ENCODE measurements around the gene ITGA1. TPM values are rescaled to one million over a fixed set of nuclear protein-coding genes. Genes with fewer than 3 reads are reported as not detected.

ITGA1 gene
- total and polyA plus RNA-seq, 2 of the 13 experiments (the other 11 are each of a cell fraction or from before 2014, with no cell fraction given): 23.1 to 28.6 TPM

GRCh38 chr5:52945040-52945439 lies 157.3 kb downstream of the ITGA1 start (continued):
- TF ChIP-seq ATRX (CRISPR knock-in tag; IDR thresholded peaks at IDR 0.05; ENCODE audit: borderline replicate concordance): no peak
- no peak for TF ChIP-seq ZNF350 (CRISPR knock-in tag; IDR thresholded peaks at IDR 0.05; ENCODE audit: borderline replicate concordance, low read depth)
- TF ChIP-seq KLF11 (CRISPR knock-in tag; IDR thresholded peaks at IDR 0.05): no peak

- ChIA-PET CTCF (ENCODE audit: low intra/inter-chr PET ratio, low total read pairs) (interaction anchor here (2.3 to 2.7 kb wide), 2 partner anchors 89 to 148 kb away, joined by 15 to 19 read pairs; no protein-coding TSS in a partner anchor), POLR2A (no interaction called here)
- H3K79me2 ChIP-seq (ENCODE audit: insufficient read depth, low read length): no peaks in the 10 kb centered on the region
- H3K27me3 ChIP-seq (ENCODE audit: control insufficient read depth in 1 of 2, insufficient read depth in 2 of 2, low read length in 2 of 2): no peaks in the 10 kb centered on the region
- no peaks in the 10 kb centered on the region for H3K9me3 ChIP-seq (ENCODE audit: low read length)
- H3K36me3 ChIP-seq (replicated peaks in 1 of 2; ENCODE audit: control insufficient read depth in 1 of 2, insufficient read depth in 2 of 2, low read length in 2 of 2): no peaks in the 10 kb centered on the region; a peak in 2 of 5 replicates
- 85% methylated on average over 4 of the region's 4 CpGs for WGBS (ENCODE audit: low lambda C conversion rate)
- H3K4me2 ChIP-seq (ENCODE audit: low read depth, low read length): no peak overlapping the region
- H3K4me1 ChIP-seq (ENCODE audit: insufficient read depth, low read length): peaks cover 9% of the 10 kb centered on the region
- FAIRE-seq: no peak
- ATAC-seq: no peak
- H3K27ac ChIP-seq (ENCODE audit: extremely low read length, insufficient read depth, low read length): no peak overlapping the region
- in situ Hi-C loops (cut with HindIII; ENCODE audit: extremely low pct_ligation_motif_present, low pct_unique_long_range_greater_than_20kb) (loop anchor here (5.0 kb wide), 2 partner anchors 40 to 150 kb away; partner anchors contain the start of gene ITGA2), intact Hi-C loops (cut with micrococcal nuclease; ENCODE audit: unreplicated experiment) (no loop called here)
- BruUV-seq (replicated peaks): no TSS peak
- TF ChIP-seq KLF9 (CRISPR knock-in tag; IDR thresholded peaks at IDR 0.05; ENCODE audit: low read depth) (no peak), DR1 (CRISPR knock-in tag; IDR thresholded peaks at IDR 0.05) (no peak), MAZ (IDR thresholded peaks at IDR 0.05; ENCODE audit: borderline replicate concordance, low read depth, low read length) (no peak), MAZ (CRISPR knock-in tag; IDR thresholded peaks at IDR 0.05; ENCODE audit: low read depth) (no peak), MAFF (IDR thresholded peaks at IDR 0.05; ENCODE audit: low read depth, low read length) (0 out of 2 replicates have a peak, but pooled peaks have one; percentile 5), ZBTB7A (CRISPR knock-in tag; IDR thresholded peaks at IDR 0.05) (no peak), MED8 (CRISPR knock-in tag; IDR thresholded peaks at IDR 0.05; ENCODE audit: insufficient replicate concordance) (no peak), MAFK (conservative IDR thresholded peaks at IDR 0.05 in 1 of 2, IDR thresholded peaks at IDR 0.05 in 1 of 2; ENCODE audit: low read length in 2 of 2) (peak in 1 of 2 experiments; percentile 32; a peak in 1 of 4 replicates), ZNF597 (CRISPR knock-in tag; IDR thresholded peaks at IDR 0.05) (no peak), ZBTB37 (CRISPR knock-in tag; IDR thresholded peaks at IDR 0.05) (no peak), ZNF550 (CRISPR knock-in tag; IDR thresholded peaks at IDR 0.05; ENCODE audit: borderline replicate concordance) (no peak), IKZF4 (CRISPR knock-in tag; IDR thresholded peaks at IDR 0.05; ENCODE audit: borderline replicate concordance, low read depth, not compliant biosample characterization) (no peak), PAXIP1 (CRISPR knock-in tag; conservative IDR thresholded peaks at IDR 0.05) (no peak)
- no peak overlapping the region for H3K9ac ChIP-seq (ENCODE audit: insufficient read depth, low read depth, low read length)
- no peaks in the 10 kb centered on the region for H4K20me1 ChIP-seq (ENCODE audit: insufficient read depth, low read length)
- no peak for DNase-seq (ENCODE audit: low spot score)
- H3K4me3 ChIP-seq (replicated peaks in 1 of 3; ENCODE audit: insufficient read depth in 1 of 3, low read depth in 2 of 3, low read length in 3 of 3): no peak overlapping the region
- no peak overlapping the region for H2AFZ ChIP-seq (ENCODE audit: low read length)
These were observed 159.5 kb downstream of the ITGA1 start for GRCh38 chr5:52947208-52947607.

Data from HepG2 (cell line).